Astrocyte (in vitro differentiated cells and primary cell): ENCODE data around the gene PTPRN. TPM values are rescaled to one million over a fixed set of nuclear protein-coding genes. Genes with fewer than 3 reads are reported as not detected.

Experiments
- DNase-seq: peaks from one replicate; pipeline ENCODE4 v3.0.0-alpha.2; 2010; ENCODE audit warnings: low read depth
- FAIRE-seq: peaks from 2 replicates; lab custom pipeline; 2011; peaks lifted over from hg19 to GRCh38; lab: Jason Lieb, UNC
- H2AFZ ChIP-seq: 2 replicates; pipeline ENCODE4 v1.6.0; 2012; ENCODE audit warnings: low read depth, low read length, inconsistent platforms
- H3K27ac ChIP-seq: 2 replicates; pipeline ENCODE4 v1.5.1; 2011; ENCODE audit warnings: low read depth, low read length, inconsistent platforms
- H3K27me3 ChIP-seq: 2 replicates; pipeline ENCODE4 v1.6.0; 2011; ENCODE audit warnings: low read length, inconsistent platforms; ENCODE audit not compliant: insufficient read depth
- H3K36me3 ChIP-seq: 2 replicates; pipeline ENCODE4 v1.5.1; 2011; ENCODE audit warnings: low read length, inconsistent platforms; ENCODE audit not compliant: insufficient read depth
- H3K4me1 ChIP-seq: 2 replicates; pipeline ENCODE4 v1.5.1; 2011; ENCODE audit warnings: low read length, inconsistent platforms; ENCODE audit not compliant: insufficient read depth
- H3K4me2 ChIP-seq: 2 replicates; pipeline ENCODE4 v1.6.0; 2012; ENCODE audit warnings: low read length, inconsistent platforms
- H3K4me3 ChIP-seq: 2 replicates; pipeline ENCODE4 v1.5.1; 2011; ENCODE audit warnings: low read depth, mild to moderate bottlenecking, low read length, inconsistent platforms; ENCODE audit not compliant: insufficient read depth
- H3K79me2 ChIP-seq: 2 replicates; pipeline ENCODE4 v1.6.0; 2012; ENCODE audit warnings: mild to moderate bottlenecking, low read length, inconsistent platforms; ENCODE audit not compliant: insufficient read depth
- H3K9ac ChIP-seq: 2 replicates; pipeline ENCODE4 v1.6.0; 2012; ENCODE audit warnings: mild to moderate bottlenecking, low read length, inconsistent platforms
- H3K9me3 ChIP-seq: 2 replicates; pipeline ENCODE4 v1.5.1; 2012; ENCODE audit warnings: low read depth, mild to moderate bottlenecking, low read length, inconsistent platforms; ENCODE audit not compliant: insufficient read depth
- H4K20me1 ChIP-seq: 2 replicates; pipeline ENCODE4 v1.6.0; 2012; ENCODE audit warnings: low read length, inconsistent platforms; ENCODE audit not compliant: insufficient read depth
- H3K27ac Mint-ChIP-seq: one replicate; pipeline ENCODE4 v1.8.0; 2021; ENCODE audit warnings: mild to moderate bottlenecking, mixed read lengths; ENCODE audit not compliant: unreplicated experiment
- H3K27me3 Mint-ChIP-seq: one replicate; pipeline ENCODE4 v1.8.0; 2021; ENCODE audit warnings: low read depth, mixed read lengths; ENCODE audit not compliant: unreplicated experiment
- H3K36me3 Mint-ChIP-seq: one replicate; pipeline ENCODE4 v1.8.0; 2021; ENCODE audit warnings: low read depth, mixed read lengths; ENCODE audit not compliant: unreplicated experiment
- H3K4me1 Mint-ChIP-seq: one replicate; pipeline ENCODE4 v1.8.0; 2021; ENCODE audit warnings: low read depth, mixed read lengths; ENCODE audit not compliant: unreplicated experiment
- H3K4me3 Mint-ChIP-seq: one replicate; pipeline ENCODE4 v1.8.0; 2021; ENCODE audit warnings: mild to moderate bottlenecking, moderate library complexity, mixed read lengths; ENCODE audit not compliant: unreplicated experiment
- H3K9me3 Mint-ChIP-seq: one replicate; pipeline ENCODE4 v1.8.0; 2021; ENCODE audit warnings: mild to moderate bottlenecking, mixed read lengths; ENCODE audit not compliant: unreplicated experiment
- CTCF ChIP-seq: IDR thresholded peaks from 2 replicates; pipeline ENCODE4 v1.5.1; 2011; ENCODE audit warnings: low read depth, mild to moderate bottlenecking, inconsistent platforms, low read length, moderate library complexity; ENCODE audit not compliant: insufficient read depth
- EZH2 ChIP-seq: IDR thresholded peaks from 2 replicates; pipeline ENCODE4 v1.6.1; 2012; ENCODE audit warnings: mild to moderate bottlenecking, low read length, inconsistent platforms; ENCODE audit not compliant: insufficient read depth
- microRNA-seq: library from miRNA; unstranded; fragments of <30 nt; microRNA quantifications from one replicate; pipeline ENCODE4 v1.2.0, GENCODE V29; 2020
- total RNA-seq: library from RNA; stranded (reverse); gene quantifications from 2 replicates; pipeline ENCODE4 v1.2.1, GENCODE V29; 2021

PTPRN gene
- total RNA-seq, 1 donor from 2014 or later, result 76.6 TPM

- peaks cover 29% of the 10 kb centered on the region for H3K79me2 ChIP-seq
- TF ChIP-seq EZH2 (no peak), CTCF (no peak)
- H3K4me1 Mint-ChIP-seq, result peaks cover 22% of the 10 kb centered on the region
- no peaks in the 10 kb centered on the region for H3K36me3 ChIP-seq
- no peaks in the 10 kb centered on the region for H3K27me3 ChIP-seq
- H3K4me3 Mint-ChIP-seq, result peak within 1 kb of the TSS; percentile 96
- peaks cover 4% of the 10 kb centered on the region for H4K20me1 ChIP-seq
- DNase-seq (peak; percentile 83), FAIRE-seq (no peak)
- peak within 1 kb of the TSS; percentile 97 for H3K9ac ChIP-seq
- H3K36me3 Mint-ChIP-seq, result peaks cover 4% of the 10 kb centered on the region
- no peaks in the 10 kb centered on the region for H3K9me3 Mint-ChIP-seq
- H3K4me1 ChIP-seq, result peaks cover 29% of the 10 kb centered on the region
- peak within 1 kb of the TSS; percentile 100 for H3K4me2 ChIP-seq
- peak within 1 kb of the TSS; percentile 83 for H2AFZ ChIP-seq
- peak within 1 kb of the TSS; percentile 99 for H3K27ac Mint-ChIP-seq
- no peaks in the 10 kb centered on the region for H3K9me3 ChIP-seq
- peak within 1 kb of the TSS; percentile 95 for H3K27ac ChIP-seq
- H3K4me3 ChIP-seq, result peak within 1 kb of the TSS; percentile 94
- no peaks in the 10 kb centered on the region for H3K27me3 Mint-ChIP-seq
Observed at GRCh38 chr2:219245148-219245898, 63.9 kb downstream of the PTPRN start, which contains the start of the genes GLB1L and STK16. Gene GLB1L (minus strand): TSS chr2:219245444. CDS start chr2:219243573, 1,871 bp downstream. Gene STK16 (plus strand): TSS chr2:219245479. CDS start chr2:219246000, 521 bp downstream.

- H2AFZ ChIP-seq, result peak overlapping the region; percentile 83
- peak overlapping the region; percentile 95 for H3K27ac Mint-ChIP-seq
- peaks cover 4% of the 10 kb centered on the region for H3K36me3 Mint-ChIP-seq
- DNase-seq (no peak), FAIRE-seq (no peak)
- H3K4me3 Mint-ChIP-seq, result peak overlapping the region; percentile 96
- no peaks in the 10 kb centered on the region for H3K36me3 ChIP-seq
- H4K20me1 ChIP-seq, result peaks cover 1% of the 10 kb centered on the region
- H3K27me3 ChIP-seq, result no peaks in the 10 kb centered on the region
- peak overlapping the region; percentile 94 for H3K4me3 ChIP-seq
- H3K4me2 ChIP-seq, result peak overlapping the region; percentile 100
- no peaks in the 10 kb centered on the region for H3K9me3 ChIP-seq
- H3K79me2 ChIP-seq, result peaks cover 29% of the 10 kb centered on the region
- H3K9me3 Mint-ChIP-seq, result no peaks in the 10 kb centered on the region
- peak overlapping the region; percentile 97 for H3K9ac ChIP-seq
- no peaks in the 10 kb centered on the region for H3K27me3 Mint-ChIP-seq
- no peak for TF ChIP-seq EZH2
- no peak for TF ChIP-seq CTCF
- peak overlapping the region; percentile 95 for H3K27ac ChIP-seq
- peaks cover 25% of the 10 kb centered on the region for H3K4me1 ChIP-seq
- peaks cover 20% of the 10 kb centered on the region for H3K4me1 Mint-ChIP-seq
Observed at GRCh38 chr2:219244789-219245147, 64.4 kb downstream of the PTPRN start.

- H3K9me3 ChIP-seq, result no peaks in the 10 kb centered on the region
- Mint-ChIP-seq H3K27ac (no peak overlapping the region), H3K4me3 (no peak overlapping the region), H3K27me3 (no peaks in the 10 kb centered on the region), H3K36me3 (peaks cover 5% of the 10 kb centered on the region), H3K4me1 (peaks cover 7% of the 10 kb centered on the region), H3K9me3 (no peaks in the 10 kb centered on the region)
- peaks cover 29% of the 10 kb centered on the region for H3K79me2 ChIP-seq
- H3K27me3 ChIP-seq, result no peaks in the 10 kb centered on the region
- no peak overlapping the region for H3K4me2 ChIP-seq
- no peak overlapping the region for H3K9ac ChIP-seq
- no peak overlapping the region for H2AFZ ChIP-seq
- no peak for DNase-seq
- H3K36me3 ChIP-seq, result peaks cover 5% of the 10 kb centered on the region
- no peak for TF ChIP-seq EZH2
- FAIRE-seq, result no peak
- no peak overlapping the region for H3K27ac ChIP-seq
- H3K4me3 ChIP-seq, result no peak overlapping the region
- H3K4me1 ChIP-seq, result peaks cover 15% of the 10 kb centered on the region
- no peaks in the 10 kb centered on the region for H4K20me1 ChIP-seq
Observed at GRCh38 chr2:219243291-219243761, 65.9 kb downstream of the PTPRN start.

Small RNA genes within 50 kb of the gene (microRNA-seq; reads per million reads assigned to microRNA genes)
- not detected for gene MIR153-1

Other genes starting within 250 kb of the PTPRN start
- not detected in 2 replicates for gene IHH, start 248.5 kb downstream of the PTPRN start, total RNA-seq
- gene NHEJ1, start 148.6 kb downstream of the PTPRN start, total RNA-seq, result 10.8 and 11.4 TPM in 2 replicates
- gene SLC23A3, start 139.4 kb downstream of the PTPRN start, total RNA-seq, result 1.2 and 1.5 TPM in 2 replicates
- 26.6 and 28.1 TPM in 2 replicates for gene CNPPD1, start 132.5 kb downstream of the PTPRN start, total RNA-seq
- gene RETREG2, start 131.1 kb downstream of the PTPRN start, total RNA-seq, result 54.8 and 55.2 TPM in 2 replicates
- 20.7 and 24.0 TPM in 2 replicates for gene ZFAND2B, start 102.6 kb downstream of the PTPRN start, total RNA-seq
- gene ABCB6, start 90.4 kb downstream of the PTPRN start, total RNA-seq, result 12.5 and 13.2 TPM in 2 replicates
- gene ATG9A, start 79.8 kb downstream of the PTPRN start, total RNA-seq, result 48.8 and 57.0 TPM in 2 replicates
- 41.6 and 43.8 TPM in 2 replicates for gene ANKZF1, start 79.6 kb downstream of the PTPRN start, total RNA-seq
- 2.7 and 4.6 TPM in 2 replicates for gene GLB1L, start 64.0 kb downstream of the PTPRN start, total RNA-seq
- 19.1 and 20.6 TPM in 2 replicates for gene STK16, start 63.9 kb downstream of the PTPRN start, total RNA-seq
- not detected in 2 replicates for gene TUBA4B, start 56.2 kb downstream of the PTPRN start, total RNA-seq
- gene TUBA4A, start 55.5 kb downstream of the PTPRN start, total RNA-seq, result 18.0 and 19.7 TPM in 2 replicates
- gene DNAJB2, start 30.0 kb downstream of the PTPRN start, total RNA-seq, result 49.7 and 53.9 TPM in 2 replicates
- not detected in 2 replicates for gene RESP18, start 23.3 kb upstream of the PTPRN start, total RNA-seq
- gene DNPEP, start 78.5 kb upstream of the PTPRN start, total RNA-seq, result 44.8 and 53.9 TPM in 2 replicates
- gene DES, start 109.0 kb upstream of the PTPRN start, total RNA-seq, result 5.2 and 5.4 TPM in 2 replicates
- 71.2 and 76.1 TPM in 2 replicates for gene SPEG, start 125.4 kb upstream of the PTPRN start, total RNA-seq
- 49.5 and 55.3 TPM in 2 replicates for gene GMPPA, start 189.5 kb upstream of the PTPRN start, total RNA-seq
- 0.39 and 0.70 TPM in 2 replicates for gene ASIC4, start 205.1 kb upstream of the PTPRN start, total RNA-seq
- 151 and 163 TPM in 2 replicates for gene CHPF, start 234.4 kb upstream of the PTPRN start, total RNA-seq
- gene TMEM198, start 234.6 kb upstream of the PTPRN start, total RNA-seq, result 3.8 TPM in 2 replicates